ENCODE data around the gene ZKSCAN8.

Gene ZKSCAN8

GRCh38 chr6:28140616-28141015 is 1.1 kb upstream of the ZKSCAN8 start:
- DNase-seq, result no peak

GRCh38 chr6:28142446-28142845 is 763 bp downstream of the ZKSCAN8 start:
- DNase-seq, result no peak

GRCh38 chr6:28145231-28145630 is 3.5 kb downstream of the ZKSCAN8 start:
- DNase-seq, result no peak

GRCh38 chr6:28152531-28152930 is 10.8 kb downstream of the ZKSCAN8 start:
- DNase-seq, result no peak

GRCh38 chr6:28153546-28153945 is 11.9 kb downstream of the ZKSCAN8 start:
- no peak for DNase-seq

- no peak for DNase-seq
Observed at GRCh38 chr6:28154357-28154756, 12.7 kb downstream of the ZKSCAN8 start.

- DNase-seq, result no peak
Observed at GRCh38 chr6:28158318-28158717, 16.6 kb downstream of the ZKSCAN8 start.

- DNase-seq, result no peak
Observed at GRCh38 chr6:28159029-28159607, 17.4 kb downstream of the ZKSCAN8 start.

GRCh38 chr6:28160233-28160632 is 18.6 kb downstream of the ZKSCAN8 start:
- DNase-seq, result no peak

GRCh38 chr6:28161410-28162079 is 19.9 kb downstream of the ZKSCAN8 start:
- DNase-seq, result peak; percentile 82 to 84

- no peak for DNase-seq
Observed at GRCh38 chr6:28165563-28165962, 23.9 kb downstream of the ZKSCAN8 start.

- no peak for DNase-seq
Observed at GRCh38 chr6:28167068-28167467, 25.4 kb downstream of the ZKSCAN8 start.

GRCh38 chr6:28167926-28168325 is 26.2 kb downstream of the ZKSCAN8 start:
- DNase-seq, result no peak

- no peak for DNase-seq
Observed at GRCh38 chr6:28171271-28171670, 29.6 kb downstream of the ZKSCAN8 start.

GRCh38 chr6:28172006-28172405 is 30.3 kb downstream of the ZKSCAN8 start:
- no peak for DNase-seq

- DNase-seq, result no peak
Observed at GRCh38 chr6:28176373-28176772, 34.7 kb downstream of the ZKSCAN8 start.

- DNase-seq, result no peak
Observed at GRCh38 chr6:28182255-28182654, 40.6 kb downstream of the ZKSCAN8 start.

GRCh38 chr6:28188111-28188979 is 46.7 kb downstream of the ZKSCAN8 start:
- DNase-seq, result no peak

- no peak for DNase-seq
Observed at GRCh38 chr6:28200020-28200419, 58.3 kb downstream of the ZKSCAN8 start.

GRCh38 chr6:28203201-28203600 is 61.5 kb downstream of the ZKSCAN8 start:
- no peak for DNase-seq

GRCh38 chr6:28205879-28206278 is 64.2 kb downstream of the ZKSCAN8 start:
- no peak for DNase-seq

- DNase-seq, result no peak
Observed at GRCh38 chr6:28206527-28206926, 64.8 kb downstream of the ZKSCAN8 start.

GRCh38 chr6:28206928-28207509 is 65.3 kb downstream of the ZKSCAN8 start:
- DNase-seq, result no peak

Measured in SHP77 (cell line).